ENCODE data around the gene MED1.

DNA sequence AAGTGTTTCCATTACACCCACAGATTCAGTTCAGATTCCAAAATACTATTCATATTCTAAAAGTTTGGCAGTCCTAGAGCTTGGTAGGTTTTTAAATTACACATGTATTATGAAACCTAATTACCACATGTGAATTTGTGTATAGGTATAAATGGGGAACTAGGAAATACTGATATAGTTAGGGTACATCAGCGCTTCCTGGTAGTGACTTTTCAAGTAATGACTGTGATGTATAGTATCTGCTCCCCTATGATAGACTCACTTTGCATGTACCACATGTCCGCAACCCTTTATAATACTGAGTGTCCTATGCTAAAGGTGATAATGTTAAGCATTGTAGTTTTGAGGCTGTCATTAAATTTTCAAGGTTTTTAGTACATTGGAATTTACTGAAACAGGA, 33.1 kb upstream of the MED1 start:
- TF ChIP-seq CTCF (IDR thresholded peaks at IDR 0.05) (no peak), POLR2AphosphoS5 (IDR thresholded peaks at IDR 0.05; ENCODE audit: low read depth, low read length) (no peak), SIN3A (IDR thresholded peaks at IDR 0.05; ENCODE audit: borderline replicate concordance, insufficient read depth, low read depth, low read length) (no peak), TCF7L2 (IDR thresholded peaks at IDR 0.05; ENCODE audit: low read depth, low read length) (no peak)
- TF ChIP-seq, protein P1, sequence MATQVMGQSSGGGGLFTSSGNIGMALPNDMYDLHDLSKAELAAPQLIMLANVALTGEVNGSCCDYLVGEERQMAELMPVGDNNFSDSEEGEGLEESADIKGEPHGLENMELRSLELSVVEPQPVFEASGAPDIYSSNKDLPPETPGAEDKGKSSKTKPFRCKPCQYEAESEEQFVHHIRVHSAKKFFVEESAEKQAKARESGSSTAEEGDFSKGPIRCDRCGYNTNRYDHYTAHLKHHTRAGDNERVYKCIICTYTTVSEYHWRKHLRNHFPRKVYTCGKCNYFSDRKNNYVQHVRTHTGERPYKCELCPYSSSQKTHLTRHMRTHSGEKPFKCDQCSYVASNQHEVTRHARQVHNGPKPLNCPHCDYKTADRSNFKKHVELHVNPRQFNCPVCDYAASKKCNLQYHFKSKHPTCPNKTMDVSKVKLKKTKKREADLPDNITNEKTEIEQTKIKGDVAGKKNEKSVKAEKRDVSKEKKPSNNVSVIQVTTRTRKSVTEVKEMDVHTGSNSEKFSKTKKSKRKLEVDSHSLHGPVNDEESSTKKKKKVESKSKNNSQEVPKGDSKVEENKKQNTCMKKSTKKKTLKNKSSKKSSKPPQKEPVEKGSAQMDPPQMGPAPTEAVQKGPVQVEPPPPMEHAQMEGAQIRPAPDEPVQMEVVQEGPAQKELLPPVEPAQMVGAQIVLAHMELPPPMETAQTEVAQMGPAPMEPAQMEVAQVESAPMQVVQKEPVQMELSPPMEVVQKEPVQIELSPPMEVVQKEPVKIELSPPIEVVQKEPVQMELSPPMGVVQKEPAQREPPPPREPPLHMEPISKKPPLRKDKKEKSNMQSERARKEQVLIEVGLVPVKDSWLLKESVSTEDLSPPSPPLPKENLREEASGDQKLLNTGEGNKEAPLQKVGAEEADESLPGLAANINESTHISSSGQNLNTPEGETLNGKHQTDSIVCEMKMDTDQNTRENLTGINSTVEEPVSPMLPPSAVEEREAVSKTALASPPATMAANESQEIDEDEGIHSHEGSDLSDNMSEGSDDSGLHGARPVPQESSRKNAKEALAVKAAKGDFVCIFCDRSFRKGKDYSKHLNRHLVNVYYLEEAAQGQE (IDR thresholded peaks at IDR 0.05; ENCODE audit: insufficient read depth in 1 of 2, low read depth in 2 of 2, low read length in 1 of 2) = no peak

Data from Panc1 (cell line).